Neural progenitor cell (in vitro differentiated cells): ENCODE measurements around the gene FOXE3. TPM values are rescaled to one million over a fixed set of nuclear protein-coding genes. Genes with fewer than 3 reads are reported as not detected.

Experiments
- DNase-seq: peaks from one replicate; pipeline ENCODE4 v3.0.0-alpha.2; 2016; ENCODE audit warnings: low spot score
- H2AFZ ChIP-seq: fragments of 200-600 bp; sonication (generic); replicated peaks from 2 replicates; pipeline ENCODE4 v1.6.1; 2016; ENCODE audit warnings: antibody characterized with exemption
- H3F3A ChIP-seq: fragments of 200-600 bp; sonication (generic); 2 replicates; pipeline ENCODE4 v1.6.1; 2016; ENCODE audit warnings: antibody characterized with exemption, low read depth
- H3K27ac ChIP-seq: fragments of 200-600 bp; sonication (generic); 2 replicates; pipeline ENCODE4 v1.5.1; 2016; ENCODE audit warnings: mild to moderate bottlenecking
- H3K27me3 ChIP-seq: fragments of 200-600 bp; sonication (generic); 2 replicates; pipeline ENCODE4 v1.6.1; 2016; ENCODE audit warnings: mild to moderate bottlenecking, moderate library complexity
- H3K36me3 ChIP-seq: fragments of 200-600 bp; sonication (generic); 2 replicates; pipeline ENCODE4 v1.5.1; 2016
- H3K4me1 ChIP-seq: fragments of 200-600 bp; sonication (generic); 2 replicates; pipeline ENCODE4 v1.6.1; 2016; ENCODE audit warnings: mixed run types
- H3K4me2 ChIP-seq: fragments of 200-600 bp; sonication (generic); 2 replicates; pipeline ENCODE4 v1.6.1; 2016
- H3K4me3 ChIP-seq: fragments of 200-600 bp; sonication (generic); 2 replicates; pipeline ENCODE4 v1.5.1; 2016
- H3K79me2 ChIP-seq: fragments of 200-600 bp; sonication (generic); 2 replicates; pipeline ENCODE4 v1.6.1; 2016; ENCODE audit warnings: low read depth
- H3K9ac ChIP-seq: fragments of 200-600 bp; sonication (generic); 2 replicates; pipeline ENCODE4 v1.6.1; 2016
- H3K9me3 ChIP-seq: fragments of 200-600 bp; sonication (generic); 2 replicates; pipeline ENCODE4 v1.5.1; 2016; ENCODE audit warnings: low read depth
- H4K20me1 ChIP-seq: fragments of 200-600 bp; sonication (generic); 2 replicates; pipeline ENCODE4 v1.6.1; 2016; ENCODE audit warnings: low read depth
- H3K27ac Mint-ChIP-seq: 3 replicates; pipeline ENCODE4 v1.8.0; 2021; ENCODE audit warnings: mixed read lengths
- H3K27me3 Mint-ChIP-seq: 2 replicates; pipeline ENCODE4 v1.8.0; 2022; ENCODE audit warnings: low read depth, mild to moderate bottlenecking, inconsistent platforms, moderate library complexity, mixed read lengths; ENCODE audit not compliant: insufficient read depth
- H3K36me3 Mint-ChIP-seq: 3 replicates; pipeline ENCODE4 v1.8.0; 2021; ENCODE audit warnings: mixed read lengths
- H3K4me1 Mint-ChIP-seq: 3 replicates; pipeline ENCODE4 v1.8.0; 2021; ENCODE audit warnings: mixed read lengths
- H3K4me3 Mint-ChIP-seq: 3 replicates; pipeline ENCODE4 v1.8.0; 2021; ENCODE audit warnings: mild to moderate bottlenecking, moderate library complexity, mixed read lengths
- H3K9me3 Mint-ChIP-seq: 3 replicates; pipeline ENCODE4 v1.8.0; 2020; ENCODE audit warnings: mixed read lengths
- EZH2 ChIP-seq: fragments of 200-600 bp; sonication (generic); IDR thresholded peaks from 2 replicates; pipeline ENCODE4 v1.6.1; 2017; ENCODE audit warnings: antibody characterized with exemption, mild to moderate bottlenecking, moderate library complexity
- EZH2phosphoT487 ChIP-seq: fragments of 200-600 bp; sonication (generic); IDR thresholded peaks from 2 replicates; pipeline ENCODE4 v1.6.1; 2017; ENCODE audit warnings: antibody characterized with exemption
- total RNA-seq: library from RNA; depleted of rRNA; stranded (reverse); fragments of >200 nt; gene quantifications from 2 replicates; pipeline ENCODE4 v1.2.3, GENCODE V29; 2015; ENCODE audit warnings: low replicate concordance
- TF ChIP-seq, protein P1 (sequence below): fragments of 200-600 bp; sonication (generic); IDR thresholded peaks from 2 replicates; pipeline ENCODE4 v1.5.1; 2017; ENCODE audit warnings: antibody characterized with exemption, mild to moderate bottlenecking

Gene FOXE3
- total RNA-seq, 1 donor from 2014 or later, result not detected

DNA sequence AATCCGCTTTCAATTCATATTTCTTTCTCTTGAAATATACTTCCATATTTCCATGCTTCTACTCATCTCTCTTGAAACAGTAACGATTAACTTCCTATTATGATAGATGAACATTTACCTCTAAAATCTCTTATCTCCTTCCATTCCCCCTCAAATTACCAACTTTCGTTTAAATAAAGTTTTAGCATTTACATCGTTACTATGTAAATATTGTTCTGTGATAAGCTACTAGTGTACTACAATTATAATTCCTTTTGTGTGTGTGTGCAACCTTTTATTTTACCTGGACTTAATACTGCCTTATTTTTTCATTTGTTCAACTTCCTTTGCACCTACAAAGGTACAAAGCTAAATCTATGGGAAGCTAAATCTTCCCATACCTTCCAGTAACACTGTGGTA, 4.5 kb downstream of the FOXE3 start:
- peaks cover 95% of the 10 kb centered on the region for H3K27me3 ChIP-seq
- no peak overlapping the region for H3K4me3 Mint-ChIP-seq
- H3K9me3 Mint-ChIP-seq, result no peaks in the 10 kb centered on the region
- H3K4me3 ChIP-seq, result no peak overlapping the region
- peaks cover 57% of the 10 kb centered on the region for H3K27me3 Mint-ChIP-seq
- H3K9me3 ChIP-seq, result no peaks in the 10 kb centered on the region
- peaks cover 15% of the 10 kb centered on the region for H4K20me1 ChIP-seq
- no peaks in the 10 kb centered on the region for H3K36me3 Mint-ChIP-seq
- no peak overlapping the region for H3K4me2 ChIP-seq
- H3K36me3 ChIP-seq, result no peaks in the 10 kb centered on the region
- H3K4me1 Mint-ChIP-seq, result peaks cover 5% of the 10 kb centered on the region
- no peaks in the 10 kb centered on the region for H3K79me2 ChIP-seq
- peaks cover 3% of the 10 kb centered on the region for H3K4me1 ChIP-seq
- no peak overlapping the region for H3K9ac ChIP-seq
- no peak overlapping the region for H2AFZ ChIP-seq
- no peak for TF ChIP-seq EZH2phosphoT487
- no peak for TF ChIP-seq EZH2
- TF ChIP-seq, protein P1, sequence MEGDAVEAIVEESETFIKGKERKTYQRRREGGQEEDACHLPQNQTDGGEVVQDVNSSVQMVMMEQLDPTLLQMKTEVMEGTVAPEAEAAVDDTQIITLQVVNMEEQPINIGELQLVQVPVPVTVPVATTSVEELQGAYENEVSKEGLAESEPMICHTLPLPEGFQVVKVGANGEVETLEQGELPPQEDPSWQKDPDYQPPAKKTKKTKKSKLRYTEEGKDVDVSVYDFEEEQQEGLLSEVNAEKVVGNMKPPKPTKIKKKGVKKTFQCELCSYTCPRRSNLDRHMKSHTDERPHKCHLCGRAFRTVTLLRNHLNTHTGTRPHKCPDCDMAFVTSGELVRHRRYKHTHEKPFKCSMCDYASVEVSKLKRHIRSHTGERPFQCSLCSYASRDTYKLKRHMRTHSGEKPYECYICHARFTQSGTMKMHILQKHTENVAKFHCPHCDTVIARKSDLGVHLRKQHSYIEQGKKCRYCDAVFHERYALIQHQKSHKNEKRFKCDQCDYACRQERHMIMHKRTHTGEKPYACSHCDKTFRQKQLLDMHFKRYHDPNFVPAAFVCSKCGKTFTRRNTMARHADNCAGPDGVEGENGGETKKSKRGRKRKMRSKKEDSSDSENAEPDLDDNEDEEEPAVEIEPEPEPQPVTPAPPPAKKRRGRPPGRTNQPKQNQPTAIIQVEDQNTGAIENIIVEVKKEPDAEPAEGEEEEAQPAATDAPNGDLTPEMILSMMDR, result no peak
- no peak overlapping the region for H3K27ac Mint-ChIP-seq
- no peaks in the 10 kb centered on the region for H3F3A ChIP-seq
- H3K27ac ChIP-seq, result no peak overlapping the region
- no peak for DNase-seq

DNA sequence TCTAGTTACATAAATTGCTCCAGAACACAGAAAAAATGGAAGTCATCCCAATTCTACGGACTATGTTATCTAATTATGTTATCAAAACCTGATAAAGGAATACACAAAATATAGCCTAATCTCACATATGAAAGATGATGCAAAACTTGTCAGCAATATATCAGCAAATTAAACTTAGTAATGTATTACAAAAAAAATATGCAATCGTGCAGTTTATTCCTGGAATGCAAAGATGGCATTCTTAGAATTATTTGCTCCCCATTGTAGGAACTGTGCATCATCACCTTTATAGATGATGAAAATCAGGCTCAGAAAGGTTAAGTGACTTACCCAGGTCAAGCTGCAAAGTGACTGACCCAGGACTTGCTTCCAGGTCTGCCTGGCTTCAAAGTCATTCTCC, 7.8 kb downstream of the FOXE3 start:
- no peak overlapping the region for H3K4me2 ChIP-seq
- H3K9me3 Mint-ChIP-seq, result no peaks in the 10 kb centered on the region
- no peak overlapping the region for H2AFZ ChIP-seq
- peaks cover 41% of the 10 kb centered on the region for H3K27me3 Mint-ChIP-seq
- H3K36me3 ChIP-seq, result no peaks in the 10 kb centered on the region
- H3K9ac ChIP-seq, result no peak overlapping the region
- H3K79me2 ChIP-seq, result no peaks in the 10 kb centered on the region
- H3K9me3 ChIP-seq, result no peaks in the 10 kb centered on the region
- no peak overlapping the region for H3K27ac Mint-ChIP-seq
- no peak overlapping the region for H3K4me3 ChIP-seq
- peaks cover 95% of the 10 kb centered on the region for H3K27me3 ChIP-seq
- no peak for DNase-seq
- H3K4me1 Mint-ChIP-seq, result peaks cover 2% of the 10 kb centered on the region
- H4K20me1 ChIP-seq, result peaks cover 4% of the 10 kb centered on the region
- H3K27ac ChIP-seq, result no peak overlapping the region
- H3K36me3 Mint-ChIP-seq, result no peaks in the 10 kb centered on the region
- H3K4me3 Mint-ChIP-seq, result no peak overlapping the region
- no peaks in the 10 kb centered on the region for H3F3A ChIP-seq
- TF ChIP-seq EZH2 (no peak), EZH2phosphoT487 (peak; percentile 12)
- H3K4me1 ChIP-seq, result peaks cover 3% of the 10 kb centered on the region

DNA sequence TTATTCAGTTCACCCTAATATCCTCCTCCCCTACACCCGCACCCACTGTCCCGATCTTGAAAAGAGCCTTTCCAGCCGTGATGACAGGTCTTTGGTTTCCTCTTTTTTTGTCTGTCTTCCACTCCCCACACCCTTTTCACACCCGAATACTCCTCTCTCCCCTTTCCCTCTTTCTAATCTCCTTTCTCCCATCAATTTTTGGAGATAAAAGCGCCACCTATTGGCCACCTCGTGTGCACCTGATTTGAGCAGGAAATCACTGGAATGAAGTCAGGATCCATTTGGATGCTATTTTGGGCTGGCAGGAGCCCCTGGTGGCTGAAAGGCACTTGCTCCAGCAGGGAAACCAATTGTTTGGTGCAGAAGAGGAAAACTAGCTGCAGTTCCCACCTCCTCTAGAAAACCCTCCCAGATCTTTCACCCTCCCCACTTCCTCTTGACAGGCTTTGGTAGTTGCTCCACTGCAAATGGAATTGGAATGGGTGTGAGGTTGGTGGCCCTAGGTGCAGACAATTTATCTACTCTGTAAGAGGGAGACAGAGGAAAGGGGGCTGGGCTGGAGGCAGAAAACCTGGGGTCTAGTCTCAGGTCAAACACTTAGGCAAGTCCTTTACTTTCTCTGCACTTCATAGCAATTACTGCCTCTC, 8.4 kb downstream of the FOXE3 start:
- DNase-seq, result peak; percentile 90
- H4K20me1 ChIP-seq, result no peaks in the 10 kb centered on the region
- H3K27me3 Mint-ChIP-seq, result peaks cover 35% of the 10 kb centered on the region

DNA sequence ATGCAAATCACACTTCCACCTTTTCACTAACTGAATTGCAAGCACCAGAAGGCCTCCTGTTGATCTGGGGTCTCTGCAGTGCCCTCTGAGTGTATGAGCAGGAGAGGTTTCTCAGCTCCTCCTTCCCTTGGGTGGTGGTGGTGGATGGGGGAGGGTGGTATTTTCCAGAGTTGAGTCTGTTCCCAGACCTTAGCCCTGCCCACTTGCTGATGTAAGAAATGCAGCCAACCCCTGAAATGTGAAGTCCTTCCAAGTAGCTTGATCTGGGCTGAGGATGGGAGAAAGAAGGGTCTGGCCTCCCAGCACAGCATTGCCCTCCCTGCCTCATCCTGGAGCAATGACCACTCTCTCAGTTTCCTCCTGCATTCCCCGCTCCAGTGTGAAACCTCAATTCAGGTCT, 15.4 kb downstream of the FOXE3 start:
- Histone ChIP-seq H2AFZ (no peak overlapping the region), H3K36me3 (no peaks in the 10 kb centered on the region), H3K27ac (no peak overlapping the region), H3K27me3 (peaks cover 100% of the 10 kb centered on the region), H3K9me3 (no peaks in the 10 kb centered on the region), H3K4me1 (peaks cover 24% of the 10 kb centered on the region), H3K4me3 (no peak overlapping the region), H4K20me1 (peaks cover 35% of the 10 kb centered on the region), H3K79me2 (no peaks in the 10 kb centered on the region), H3K9ac (no peak overlapping the region), H3K4me2 (no peak overlapping the region), H3F3A (peaks cover 23% of the 10 kb centered on the region)
- DNase-seq, result no peak
- Mint-ChIP-seq H3K27me3 (peaks cover 60% of the 10 kb centered on the region), H3K36me3 (no peaks in the 10 kb centered on the region), H3K4me3 (no peak overlapping the region), H3K9me3 (no peaks in the 10 kb centered on the region), H3K27ac (no peak overlapping the region), H3K4me1 (peaks cover 30% of the 10 kb centered on the region)
- TF ChIP-seq, protein P1, result no peak
- no peak for TF ChIP-seq EZH2

More for the DNA sequence above, 8.4 kb downstream of the FOXE3 start:
- Histone ChIP-seq H3K9me3 (no peaks in the 10 kb centered on the region), H3K27ac (no peak overlapping the region), H3K36me3 (no peaks in the 10 kb centered on the region), H3K4me3 (no peak overlapping the region), H2AFZ (no peak overlapping the region), H3F3A (no peaks in the 10 kb centered on the region), H3K4me2 (no peak overlapping the region), H3K4me1 (peaks cover 3% of the 10 kb centered on the region), H3K9ac (no peak overlapping the region), H3K27me3 (peaks cover 95% of the 10 kb centered on the region), H3K79me2 (no peaks in the 10 kb centered on the region)
- no peak for TF ChIP-seq EZH2
- TF ChIP-seq, protein P1, result peak; percentile 99
- peak; percentile 36 for TF ChIP-seq EZH2phosphoT487
- Mint-ChIP-seq H3K9me3 (no peaks in the 10 kb centered on the region), H3K27ac (no peak overlapping the region), H3K36me3 (no peaks in the 10 kb centered on the region), H3K4me1 (peaks cover 2% of the 10 kb centered on the region), H3K4me3 (no peak overlapping the region)
